GM21576 (cell line): Measurements from ENCODE around the gene DCXR.
A peak's percentile ranks its signal among the peaks of the same experiment; 100 is the strongest.

Experiments used
- ATAC-seq: cut with Tn5 transposase; IDR thresholded peaks from one replicate; pipeline ENCODE4 v1.9.1; 2021; ENCODE audit warnings: mild to moderate bottlenecking, moderate library complexity; ENCODE audit not compliant: unreplicated experiment

Gene DCXR

DNA sequence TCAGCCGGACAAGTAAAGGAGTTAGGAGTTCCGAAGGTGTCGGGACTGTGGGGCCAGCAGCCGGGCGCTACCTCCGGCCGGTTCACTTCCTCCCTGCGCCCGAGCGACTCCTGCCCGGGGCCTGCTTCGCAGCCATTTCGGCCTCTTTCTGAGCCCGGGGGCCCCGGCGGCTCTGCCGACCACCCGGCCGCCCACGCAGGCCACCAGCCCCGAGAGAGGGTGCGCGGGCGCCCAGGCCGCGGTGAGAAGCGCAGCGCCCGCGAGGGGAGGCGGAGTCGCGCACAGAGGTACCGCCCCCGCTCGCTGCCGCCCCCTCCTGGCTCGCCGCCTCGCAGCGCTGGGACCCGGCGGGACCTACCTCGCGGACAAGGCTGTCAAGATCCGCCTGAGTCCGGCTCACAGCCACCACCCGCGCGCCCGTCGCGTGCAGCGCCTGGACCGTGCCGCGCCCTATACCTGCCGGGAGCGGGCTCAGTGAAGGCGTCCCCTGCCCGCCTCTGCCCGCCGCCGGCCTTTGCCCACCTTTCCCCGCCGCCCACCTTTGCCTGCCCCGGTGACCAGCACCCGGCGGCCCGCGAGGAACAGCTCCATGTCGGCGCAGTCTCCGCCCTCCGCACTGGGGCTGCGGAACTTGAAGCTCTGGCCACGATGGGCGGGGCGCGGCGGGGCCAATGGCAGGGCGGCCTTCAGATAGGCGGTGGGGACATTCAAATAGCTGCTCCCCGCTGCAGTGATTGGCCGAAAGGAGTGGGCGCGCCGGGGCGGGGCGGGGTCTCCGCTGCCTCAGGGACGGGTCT lies at the start of gene DCXR:
Gene DCXR, minus strand, starts transcription at position 606 of the 797 bp plus-strand sequence. Its CDS starts 15 bp downstream, at position 591.
- peak; percentile 87 for ATAC-seq

DNA sequence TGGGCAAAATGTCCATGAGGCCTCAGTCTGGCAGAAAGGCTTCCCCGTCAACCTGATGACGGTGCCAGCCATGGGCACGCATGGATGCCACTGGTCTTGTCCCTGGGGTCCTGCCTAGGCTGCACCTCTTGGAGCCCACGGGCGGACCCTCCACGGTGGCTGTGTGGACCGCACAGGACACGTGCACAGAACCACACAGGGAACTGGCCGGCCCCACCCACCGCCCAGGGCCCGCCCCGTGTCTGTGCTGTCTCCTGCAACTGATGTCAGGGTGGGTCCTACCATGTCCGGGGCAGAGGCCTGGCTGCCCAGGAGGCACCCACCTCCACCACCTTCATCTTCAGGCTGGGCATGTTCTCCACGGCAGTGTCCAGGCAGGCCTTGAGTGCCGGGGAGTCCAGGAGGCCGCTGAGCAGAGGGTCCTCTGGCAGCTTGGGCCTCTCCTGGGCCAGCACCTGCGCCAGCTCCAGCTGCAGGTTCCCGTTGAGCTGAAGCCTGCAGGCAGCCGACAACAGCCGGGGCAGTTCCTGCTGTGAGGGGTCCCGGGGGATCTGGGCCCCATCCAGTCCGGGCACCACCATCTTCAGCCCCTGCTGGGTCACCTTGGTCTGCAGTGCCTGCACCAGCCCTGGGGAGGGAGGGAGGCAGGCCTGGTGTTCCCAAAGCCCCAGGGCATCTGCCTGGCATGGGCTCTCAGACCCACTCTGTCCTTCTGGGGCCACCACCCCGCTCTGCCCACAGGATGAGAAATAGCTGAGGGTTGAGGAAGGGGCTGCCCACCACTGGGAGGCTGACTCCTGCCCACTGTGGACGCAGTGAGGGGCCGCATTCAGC lies 48.7 kb upstream of the DCXR start:
- no peak for ATAC-seq

GRCh38 chr17:82085031-82085861 lies 47.7 kb upstream of the DCXR start:
- ATAC-seq = no peak

DNA sequence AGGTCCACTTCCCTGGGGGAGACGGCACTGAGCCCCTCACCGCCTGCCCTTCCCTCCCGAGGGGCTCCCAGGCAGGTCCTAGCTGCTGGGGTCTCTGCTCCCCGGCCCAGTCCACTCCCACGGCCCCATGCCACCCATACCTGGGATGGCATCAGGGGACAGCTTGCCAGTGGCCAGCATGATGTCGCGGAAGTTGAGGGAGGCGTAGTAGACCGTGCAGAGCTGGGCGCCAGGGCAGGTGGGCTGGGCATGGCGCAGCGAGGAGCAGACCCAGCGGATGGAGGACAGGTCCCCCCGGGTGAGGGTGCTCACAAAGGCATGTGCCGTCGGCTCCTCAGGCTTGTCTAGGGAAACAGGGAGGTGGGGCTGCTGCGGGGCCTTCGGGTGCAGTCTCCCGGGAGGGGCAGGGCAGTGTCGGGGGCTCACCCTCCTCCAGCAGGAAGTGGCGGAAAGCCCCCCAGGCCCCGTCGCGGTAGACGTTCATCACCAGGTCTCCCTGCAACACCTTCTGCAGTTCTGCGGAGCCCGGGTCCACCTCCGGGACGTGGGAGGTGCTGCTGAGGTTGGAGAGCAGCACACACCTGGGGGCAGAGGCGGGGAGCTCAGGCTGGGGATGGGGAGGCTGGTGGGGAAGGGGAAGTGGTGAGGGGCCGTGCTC lies 47.0 kb upstream of the DCXR start:
- ATAC-seq = no peak

DNA sequence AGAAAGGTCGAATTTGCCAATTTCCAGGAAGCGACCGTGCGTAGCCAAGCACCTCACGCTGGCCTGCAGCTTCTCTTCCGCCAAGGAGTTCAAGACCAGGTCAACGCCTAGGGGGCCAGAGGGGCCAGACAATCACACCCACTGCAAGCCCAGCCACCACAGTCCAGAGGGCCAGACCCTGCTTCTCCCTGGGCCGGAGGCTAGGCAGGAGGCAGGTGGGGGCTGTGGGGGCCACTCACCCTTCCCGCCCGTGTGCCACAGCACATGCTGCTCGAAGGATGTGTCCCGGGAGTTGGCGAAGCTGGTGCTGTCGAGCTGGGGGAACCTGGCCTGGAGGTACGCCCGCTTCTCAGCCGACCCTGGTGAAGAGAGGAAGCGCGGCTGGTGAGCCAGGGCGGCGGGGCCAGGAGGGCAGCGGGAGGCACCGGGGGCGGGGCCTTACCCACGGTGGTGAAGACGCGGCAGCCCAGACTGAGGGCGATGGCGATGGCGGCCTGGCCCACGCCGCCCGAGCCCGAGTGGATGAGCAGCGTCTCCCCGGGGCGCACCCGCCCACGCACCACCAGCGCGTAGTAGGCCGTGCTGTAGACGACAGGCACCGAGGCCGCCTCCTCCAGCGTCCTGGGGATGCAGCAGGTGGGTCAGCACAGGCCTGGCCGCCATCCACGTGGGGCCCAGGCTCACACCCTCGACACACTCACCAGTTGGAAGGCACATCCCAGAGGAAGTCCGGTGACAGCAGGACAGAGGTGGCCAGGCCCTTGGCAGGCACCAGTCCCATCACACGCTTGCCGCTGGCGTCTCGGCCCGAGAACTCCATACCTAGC lies 46.2 kb upstream of the DCXR start:
- ATAC-seq = no peak

DNA sequence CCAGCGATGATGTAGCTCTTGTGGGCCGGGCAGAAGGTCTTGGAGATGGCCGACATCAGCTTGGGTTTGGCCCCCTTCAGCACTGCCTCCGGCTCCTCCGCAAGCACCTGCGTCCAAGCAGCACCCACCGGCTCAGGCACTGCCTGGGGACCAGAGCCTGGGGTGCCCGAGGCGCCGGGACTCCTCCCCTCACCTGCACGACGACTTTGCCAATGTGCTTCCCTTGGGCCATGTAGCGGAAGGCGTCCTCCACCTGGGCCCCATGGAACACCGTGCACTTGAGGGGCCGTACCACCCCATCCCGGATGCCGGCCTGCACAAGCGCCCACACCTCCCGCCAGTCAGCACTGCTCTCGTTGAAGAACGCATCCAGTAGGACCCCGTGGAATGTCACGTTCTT lies 45.5 kb upstream of the DCXR start:
- no peak for ATAC-seq

DNA sequence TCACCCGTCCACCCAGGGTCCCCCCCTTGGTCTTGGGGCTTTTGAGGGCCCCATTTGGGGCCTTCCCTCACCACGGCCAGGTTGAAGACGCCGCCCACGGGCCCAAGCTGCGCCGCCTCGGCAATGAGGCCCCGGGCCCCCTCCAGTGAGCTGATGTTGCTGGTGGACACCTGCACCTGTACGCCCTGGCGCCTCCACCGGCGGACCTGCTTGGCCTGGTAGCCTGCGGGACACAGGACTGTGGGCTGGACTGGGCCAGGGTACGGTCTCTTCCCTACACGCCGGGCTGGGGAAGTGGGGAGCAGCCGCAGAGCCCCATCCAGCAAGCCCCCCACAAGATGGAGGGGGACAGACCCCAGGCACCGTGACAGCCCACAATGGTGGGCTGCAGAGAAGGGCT lies 45.0 kb upstream of the DCXR start:
- ATAC-seq = no peak

GRCh38 chr17:82081966-82082365 lies 44.5 kb upstream of the DCXR start:
- no peak for ATAC-seq

DNA sequence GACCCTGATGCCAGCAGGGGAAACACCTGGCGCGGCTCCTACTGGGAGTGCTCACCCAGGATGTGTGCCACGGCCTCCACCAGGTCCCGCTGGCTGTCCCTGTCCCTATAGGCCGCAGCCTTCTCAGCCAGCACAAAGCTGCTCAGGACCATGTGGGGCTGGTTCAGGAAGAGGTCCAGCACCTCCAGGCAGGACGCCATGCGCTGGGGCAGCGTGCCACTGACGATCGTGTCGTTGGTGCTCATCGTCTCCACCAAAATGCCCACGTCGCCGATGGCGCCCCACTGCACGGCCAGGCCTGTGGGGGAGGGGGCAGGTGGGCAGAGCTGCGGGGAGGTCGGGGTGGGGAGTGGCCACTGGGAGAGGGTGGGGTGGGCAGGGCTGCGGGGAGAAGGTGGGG lies 44.0 kb upstream of the DCXR start:
- ATAC-seq = no peak

- ATAC-seq = no peak
Measured at GRCh38 chr17:82080789-82081464, 43.4 kb upstream of the DCXR start.

DNA sequence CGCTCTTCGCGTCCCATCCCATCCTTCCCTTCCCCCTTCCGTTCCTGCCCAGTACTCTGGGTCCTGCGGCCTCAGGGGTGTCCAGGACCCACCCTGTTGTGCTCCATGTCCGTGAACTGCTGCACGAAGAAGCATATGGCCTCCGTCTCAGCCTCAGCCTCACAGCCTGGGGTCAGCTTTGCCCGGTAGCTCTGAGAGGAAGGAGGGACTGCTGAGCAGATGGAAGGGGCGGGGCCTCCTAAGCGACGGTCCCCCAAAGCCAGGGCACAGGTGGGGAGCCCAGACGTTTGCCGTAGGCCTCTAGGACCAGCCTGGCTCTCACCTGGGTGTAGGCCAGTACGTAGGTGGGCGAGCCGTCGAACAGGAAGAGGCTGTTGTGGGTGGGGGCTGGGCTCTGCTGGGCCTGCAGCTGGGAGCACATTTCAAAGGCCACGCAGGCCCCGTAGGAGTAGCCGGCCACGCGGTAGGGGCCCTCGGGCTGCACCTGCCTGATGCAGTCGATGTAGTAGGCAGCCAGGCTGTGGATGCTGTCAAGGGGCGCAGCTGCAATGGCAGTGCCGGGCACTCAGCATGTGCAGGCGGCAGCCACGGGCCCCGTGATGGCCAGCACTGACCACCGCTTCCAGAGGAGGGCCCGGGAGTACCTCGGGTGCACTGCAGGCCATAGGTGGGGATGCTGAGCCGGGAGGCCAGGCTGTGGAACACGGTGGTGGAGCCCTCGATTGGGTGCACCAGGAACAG lies 42.7 kb upstream of the DCXR start:
- ATAC-seq = no peak

DNA sequence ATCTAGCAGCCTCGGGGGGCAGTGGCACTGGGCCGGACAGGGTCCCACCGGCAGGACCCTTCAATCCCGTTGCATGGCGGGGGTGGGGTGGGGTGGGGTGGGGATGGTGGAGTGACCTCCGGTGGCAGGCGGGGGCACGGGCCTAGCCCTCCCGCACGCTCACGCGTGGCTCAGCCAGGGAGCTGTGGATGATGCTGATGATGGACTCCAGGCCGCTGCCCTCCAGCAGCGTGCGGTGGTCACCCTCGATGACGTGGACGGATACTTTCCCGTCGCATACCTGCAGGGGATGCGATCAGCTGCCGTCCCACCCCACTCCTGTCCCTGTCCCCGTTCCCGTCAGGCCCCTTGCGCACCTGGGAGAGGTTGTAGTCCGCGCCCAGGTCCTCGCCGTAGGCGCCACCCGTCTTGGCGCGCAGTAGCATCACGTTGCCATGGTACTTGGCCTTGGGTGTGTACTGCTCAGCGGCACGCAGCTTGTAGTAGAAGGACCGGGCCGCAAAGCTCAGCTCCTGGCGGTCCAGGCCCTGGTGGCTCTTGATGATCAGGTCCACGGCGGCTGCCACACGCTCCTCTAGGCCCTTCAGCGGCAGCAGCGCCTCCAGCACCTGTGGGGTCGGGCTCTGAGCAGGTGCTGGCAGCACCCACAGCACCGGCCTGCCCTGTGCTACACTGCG lies 41.6 kb upstream of the DCXR start:
- no peak for ATAC-seq

DNA sequence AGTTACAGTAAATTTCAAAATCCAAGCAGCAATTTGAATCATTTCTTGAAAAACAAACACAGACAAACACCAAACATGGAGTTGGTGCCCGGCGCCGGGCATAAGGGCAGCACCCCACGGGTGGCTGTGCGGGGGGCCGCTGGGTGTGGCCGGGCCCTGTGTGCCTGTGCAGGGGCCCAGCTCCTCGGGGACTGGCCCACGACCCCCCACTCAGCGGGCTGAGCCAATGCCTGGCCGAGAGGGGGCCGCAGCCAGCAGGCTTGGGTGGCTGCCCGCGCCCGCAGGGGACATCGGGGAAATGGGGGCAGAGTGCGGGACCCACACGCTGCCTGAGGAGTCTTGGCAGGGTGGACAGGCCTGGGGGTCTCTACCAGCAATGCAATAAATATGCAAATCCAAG lies 40.9 kb upstream of the DCXR start:
- no peak for ATAC-seq

GRCh38 chr17:82077617-82078358 lies 40.3 kb upstream of the DCXR start:
- ATAC-seq = no peak

GRCh38 chr17:82076785-82077591 lies 39.5 kb upstream of the DCXR start:
- no peak for ATAC-seq

DNA sequence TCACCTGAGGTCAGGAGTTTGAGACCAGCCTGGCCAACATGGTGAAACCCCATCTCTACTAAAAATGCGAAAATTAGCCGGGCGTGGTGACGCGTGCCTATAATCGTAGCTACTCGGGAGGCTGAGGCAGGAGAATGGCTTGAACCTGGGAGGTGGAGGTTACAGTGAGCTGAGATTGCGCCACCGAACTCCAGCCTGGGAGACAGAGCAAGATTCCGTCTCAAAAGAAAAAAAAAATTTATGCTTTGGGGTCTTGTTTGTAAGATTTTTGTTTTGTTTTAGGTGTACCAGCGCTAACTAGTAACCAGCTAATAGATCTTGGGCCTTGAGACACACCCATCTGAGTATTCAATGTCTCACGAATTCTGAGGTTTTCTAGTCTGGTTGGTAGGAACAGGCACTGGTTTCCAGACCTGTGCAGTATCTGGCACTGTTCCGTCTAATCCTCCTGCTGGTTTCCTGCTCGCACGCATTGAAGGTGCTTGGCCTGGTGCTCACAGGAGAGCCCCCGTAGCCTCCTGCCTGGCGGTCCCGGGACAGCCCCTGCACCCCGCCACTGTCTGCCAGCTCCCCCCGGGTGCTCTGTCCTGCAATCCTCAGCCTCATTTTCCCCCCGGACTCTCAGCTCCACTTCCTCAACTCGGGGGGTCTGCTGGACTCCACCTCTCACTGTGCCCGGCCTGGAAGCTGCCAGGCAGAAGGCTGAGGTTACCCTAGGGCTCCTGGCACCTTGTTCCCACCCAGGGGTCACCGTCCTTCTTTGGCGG lies 38.7 kb upstream of the DCXR start:
- ATAC-seq = no peak
